Neural progenitor cell (in vitro differentiated cells): ENCODE measurements around the gene FGL2. TPM values are rescaled to one million over a fixed set of nuclear protein-coding genes. Genes with fewer than 3 reads are reported as not detected.
A peak's percentile ranks its signal among the peaks of the same experiment; 100 is the strongest.

Source experiments
- DNase-seq: peaks from one replicate; pipeline ENCODE4 v3.0.0-alpha.2; 2016; ENCODE audit warnings: low spot score
- H2AFZ ChIP-seq: fragments of 200-600 bp; sonication (generic); replicated peaks from 2 replicates; pipeline ENCODE4 v1.6.1; 2016; ENCODE audit warnings: antibody characterized with exemption
- H3F3A ChIP-seq: fragments of 200-600 bp; sonication (generic); 2 replicates; pipeline ENCODE4 v1.6.1; 2016; ENCODE audit warnings: antibody characterized with exemption, low read depth
- H3K27ac ChIP-seq: fragments of 200-600 bp; sonication (generic); 2 replicates; pipeline ENCODE4 v1.5.1; 2016; ENCODE audit warnings: mild to moderate bottlenecking
- H3K27me3 ChIP-seq: fragments of 200-600 bp; sonication (generic); 2 replicates; pipeline ENCODE4 v1.6.1; 2016; ENCODE audit warnings: mild to moderate bottlenecking, moderate library complexity
- H3K36me3 ChIP-seq: fragments of 200-600 bp; sonication (generic); 2 replicates; pipeline ENCODE4 v1.5.1; 2016
- H3K4me1 ChIP-seq: fragments of 200-600 bp; sonication (generic); 2 replicates; pipeline ENCODE4 v1.6.1; 2016; ENCODE audit warnings: mixed run types
- H3K4me2 ChIP-seq: fragments of 200-600 bp; sonication (generic); 2 replicates; pipeline ENCODE4 v1.6.1; 2016
- H3K4me3 ChIP-seq: fragments of 200-600 bp; sonication (generic); 2 replicates; pipeline ENCODE4 v1.5.1; 2016
- H3K79me2 ChIP-seq: fragments of 200-600 bp; sonication (generic); 2 replicates; pipeline ENCODE4 v1.6.1; 2016; ENCODE audit warnings: low read depth
- H3K9ac ChIP-seq: fragments of 200-600 bp; sonication (generic); 2 replicates; pipeline ENCODE4 v1.6.1; 2016
- H3K9me3 ChIP-seq: fragments of 200-600 bp; sonication (generic); 2 replicates; pipeline ENCODE4 v1.5.1; 2016; ENCODE audit warnings: low read depth
- H4K20me1 ChIP-seq: fragments of 200-600 bp; sonication (generic); 2 replicates; pipeline ENCODE4 v1.6.1; 2016; ENCODE audit warnings: low read depth
- H3K27ac Mint-ChIP-seq: 3 replicates; pipeline ENCODE4 v1.8.0; 2021; ENCODE audit warnings: mixed read lengths
- H3K27me3 Mint-ChIP-seq: 2 replicates; pipeline ENCODE4 v1.8.0; 2022; ENCODE audit warnings: low read depth, mild to moderate bottlenecking, inconsistent platforms, moderate library complexity, mixed read lengths; ENCODE audit not compliant: insufficient read depth
- H3K36me3 Mint-ChIP-seq: 3 replicates; pipeline ENCODE4 v1.8.0; 2021; ENCODE audit warnings: mixed read lengths
- H3K4me1 Mint-ChIP-seq: 3 replicates; pipeline ENCODE4 v1.8.0; 2021; ENCODE audit warnings: mixed read lengths
- H3K4me3 Mint-ChIP-seq: 3 replicates; pipeline ENCODE4 v1.8.0; 2021; ENCODE audit warnings: mild to moderate bottlenecking, moderate library complexity, mixed read lengths
- H3K9me3 Mint-ChIP-seq: 3 replicates; pipeline ENCODE4 v1.8.0; 2020; ENCODE audit warnings: mixed read lengths
- CTCF ChIP-seq: fragments of 200-600 bp; sonication (generic); IDR thresholded peaks from 2 replicates; pipeline ENCODE4 v1.5.1; 2017; ENCODE audit warnings: antibody characterized with exemption, mild to moderate bottlenecking
- EZH2 ChIP-seq: fragments of 200-600 bp; sonication (generic); IDR thresholded peaks from 2 replicates; pipeline ENCODE4 v1.6.1; 2017; ENCODE audit warnings: antibody characterized with exemption, mild to moderate bottlenecking, moderate library complexity
- EZH2phosphoT487 ChIP-seq: fragments of 200-600 bp; sonication (generic); IDR thresholded peaks from 2 replicates; pipeline ENCODE4 v1.6.1; 2017; ENCODE audit warnings: antibody characterized with exemption
- total RNA-seq: library from RNA; depleted of rRNA; stranded (reverse); fragments of >200 nt; gene quantifications from 2 replicates; pipeline ENCODE4 v1.2.3, GENCODE V29; 2015; ENCODE audit warnings: low replicate concordance

FGL2 gene
- total RNA-seq, 1 donor from 2014 or later: not detected

GRCh38 chr7:77226357-77226839 is 26.8 kb upstream of the FGL2 start:
- no peak overlapping the region for H3K27ac Mint-ChIP-seq
- H3K4me2 ChIP-seq: no peak overlapping the region
- H3K4me1 Mint-ChIP-seq: peaks cover 3% of the 10 kb centered on the region
- H3K27ac ChIP-seq: no peak overlapping the region
- H3K9ac ChIP-seq: no peak overlapping the region
- H3K36me3 Mint-ChIP-seq: peaks cover 2% of the 10 kb centered on the region
- no peak for DNase-seq
- H3K36me3 ChIP-seq: no peaks in the 10 kb centered on the region
- no peaks in the 10 kb centered on the region for H3K9me3 ChIP-seq
- no peaks in the 10 kb centered on the region for H3F3A ChIP-seq
- H3K4me1 ChIP-seq: no peaks in the 10 kb centered on the region
- no peaks in the 10 kb centered on the region for H3K79me2 ChIP-seq
- no peak overlapping the region for H3K4me3 Mint-ChIP-seq
- no peak for TF ChIP-seq CTCF
- TF ChIP-seq EZH2phosphoT487: no peak
- TF ChIP-seq EZH2: no peak
- H3K27me3 ChIP-seq: no peaks in the 10 kb centered on the region
- H3K9me3 Mint-ChIP-seq: peaks cover 3% of the 10 kb centered on the region
- H2AFZ ChIP-seq: no peak overlapping the region
- no peaks in the 10 kb centered on the region for H4K20me1 ChIP-seq
- H3K4me3 ChIP-seq: no peak overlapping the region
- peaks cover 3% of the 10 kb centered on the region for H3K27me3 Mint-ChIP-seq

GRCh38 chr7:77223261-77223660 is 23.6 kb upstream of the FGL2 start:
- Histone ChIP-seq H3F3A (no peaks in the 10 kb centered on the region), H3K9me3 (no peaks in the 10 kb centered on the region), H3K27ac (no peak overlapping the region), H2AFZ (no peak overlapping the region), H3K4me1 (no peaks in the 10 kb centered on the region), H4K20me1 (no peaks in the 10 kb centered on the region), H3K4me3 (no peak overlapping the region), H3K36me3 (no peaks in the 10 kb centered on the region), H3K27me3 (no peaks in the 10 kb centered on the region), H3K4me2 (no peak overlapping the region), H3K79me2 (no peaks in the 10 kb centered on the region), H3K9ac (no peak overlapping the region)
- Mint-ChIP-seq H3K4me3 (no peak overlapping the region), H3K9me3 (peaks cover 6% of the 10 kb centered on the region), H3K4me1 (peaks cover 3% of the 10 kb centered on the region), H3K36me3 (peaks cover 6% of the 10 kb centered on the region), H3K27ac (no peak overlapping the region), H3K27me3 (peaks cover 7% of the 10 kb centered on the region)
- TF ChIP-seq CTCF (no peak), EZH2 (no peak), EZH2phosphoT487 (no peak)
- no peak for DNase-seq

- no peaks in the 10 kb centered on the region for H3K79me2 ChIP-seq
- H3K27me3 ChIP-seq: no peaks in the 10 kb centered on the region
- H3K4me1 Mint-ChIP-seq: peaks cover 3% of the 10 kb centered on the region
- H3K4me3 Mint-ChIP-seq: peak overlapping the region; percentile 5
- H3K9me3 Mint-ChIP-seq: peaks cover 6% of the 10 kb centered on the region
- no peaks in the 10 kb centered on the region for H3K9me3 ChIP-seq
- H3K36me3 ChIP-seq: no peaks in the 10 kb centered on the region
- H3K27ac ChIP-seq: no peak overlapping the region
- no peaks in the 10 kb centered on the region for H4K20me1 ChIP-seq
- no peak for DNase-seq
- no peak overlapping the region for H3K4me2 ChIP-seq
- TF ChIP-seq EZH2phosphoT487: no peak
- TF ChIP-seq EZH2: no peak
- TF ChIP-seq CTCF: no peak
- peaks cover 7% of the 10 kb centered on the region for H3K27me3 Mint-ChIP-seq
- H3K4me1 ChIP-seq: no peaks in the 10 kb centered on the region
- H3F3A ChIP-seq: no peaks in the 10 kb centered on the region
- H3K9ac ChIP-seq: no peak overlapping the region
- no peak overlapping the region for H2AFZ ChIP-seq
- no peak overlapping the region for H3K27ac Mint-ChIP-seq
- H3K36me3 Mint-ChIP-seq: peaks cover 6% of the 10 kb centered on the region
- H3K4me3 ChIP-seq: no peak overlapping the region
Observed at GRCh38 chr7:77222819-77223218, 23.2 kb upstream of the FGL2 start.
